Naive thymus-derived CD8-positive, alpha-beta T cell (primary cell): ENCODE data around the gene MUC12. TPM values are rescaled to one million over a fixed set of nuclear protein-coding genes. Genes with fewer than 3 reads are reported as not detected.
A peak's percentile ranks its signal among the peaks of the same experiment; 100 is the strongest.
"Not testable (repeated sequence)": the region's sequence is repeated elsewhere in the genome, so short reads cannot be mapped to it uniquely, and the experiment has no call there.

Experiments used
- ATAC-seq, 2 donors: fragments of 150-1000 bp; cut with Tn5 transposase in 1 of 2; sonication (Bioruptor Pico), chemical (Tn5 transposase) in 1 of 2; 1 replicate in 1 of 2; 2 replicates in 1 of 2; pipeline ENCODE4 v1.10.0; 2021; ENCODE audit warnings: mild to moderate bottlenecking in 2 of 2, moderate library complexity in 2 of 2
- POLR2A ChIA-PET: fragments of 350-600 bp; sonication (Branson Sonifier 250); formaldehyde crosslinking; loops from one replicate; lab custom pipeline; 2021; ENCODE audit warnings: antibody characterized with exemption; lab: Charles Lee
- DNase-seq, 10 donors: peaks; one replicate each; pipeline versions ENCODE4 v3.0.0 to v3.0.0-alpha.2; 2020 to 2022
- H3K27ac Mint-ChIP-seq, 10 donors: one replicate each; pipeline ENCODE4 v1.8.0; 2020 to 2022; ENCODE audit warnings: mild to moderate bottlenecking in 10 of 10, mixed read lengths in 10 of 10, moderate library complexity in 4 of 10, inconsistent platforms in 1 of 10
- H3K27me3 Mint-ChIP-seq, 5 donors: one replicate each; pipeline ENCODE4 v1.8.0; 2021 to 2022; ENCODE audit warnings: mixed read lengths in 5 of 5
- H3K36me3 Mint-ChIP-seq, 3 donors: one replicate each; pipeline ENCODE4 v1.8.0; 2020 to 2022; ENCODE audit warnings: mixed read lengths in 3 of 3, mild to moderate bottlenecking in 2 of 3, inconsistent platforms in 1 of 3
- H3K4me1 Mint-ChIP-seq, 4 donors: one replicate each; pipeline ENCODE4 v1.8.0; 2021 to 2022; ENCODE audit warnings: mixed read lengths in 4 of 4
- H3K4me3 Mint-ChIP-seq, 10 donors: one replicate each; pipeline ENCODE4 v1.8.0; 2020 to 2022; ENCODE audit warnings: mild to moderate bottlenecking in 10 of 10, mixed read lengths in 10 of 10, moderate library complexity in 6 of 10, inconsistent platforms in 1 of 10
- H3K9me3 Mint-ChIP-seq, 9 donors: one replicate each; pipeline ENCODE4 v1.8.0; 2020 to 2022; ENCODE audit warnings: mixed read lengths in 9 of 9, mild to moderate bottlenecking in 3 of 9, inconsistent platforms in 1 of 9, moderate library complexity in 1 of 9
- polyA plus RNA-seq, 3 donors: library from polyadenylated mRNA; unstranded; fragments of 300-500 nt; fragmentation: Illumina TruSeq; gene quantifications; one replicate each; pipeline ENCODE4 v1.2.3, GENCODE V29; 2021
- total RNA-seq, 8 experiments: library from RNA in 2 of 8; stranded (reverse) in 2 of 8; gene quantifications; one replicate each; pipeline ENCODE4 v1.2.3 and lab custom pipeline; 2021 to 2026

Gene MUC12
- total and polyA plus RNA-seq, 5 experiments from 2014 or later = 0.42 TPM; not detected in 4

GRCh38 chr7:100978300-100978699 is 8.9 kb downstream of the MUC12 start:
- POLR2A ChIA-PET = no interaction called here
- H3K36me3 Mint-ChIP-seq = peaks cover 0 to 11% (median 6%) of the 10 kb centered on the region in 3 donors
- H3K27ac Mint-ChIP-seq = no peak overlapping the region
- H3K27me3 Mint-ChIP-seq = peaks cover 2 to 43% (median 21%) of the 10 kb centered on the region in 5 donors
- no peak overlapping the region for H3K4me3 Mint-ChIP-seq
- peaks cover 0 to 2% (median 0%) of the 10 kb centered on the region in 4 donors for H3K4me1 Mint-ChIP-seq
- no peak for DNase-seq
- ATAC-seq = no peak
- peaks cover 0 to 13% (median 9%) of the 10 kb centered on the region in 9 donors for H3K9me3 Mint-ChIP-seq

- no peak overlapping the region for H3K27ac Mint-ChIP-seq
- no peak overlapping the region for H3K4me3 Mint-ChIP-seq
- no peaks in the 10 kb centered on the region for H3K36me3 Mint-ChIP-seq
- POLR2A ChIA-PET = no interaction called here
- no peak for ATAC-seq
- H3K27me3 Mint-ChIP-seq = peaks cover 3 to 44% (median 10%) of the 10 kb centered on the region in 5 donors
- DNase-seq = no peak
- H3K9me3 Mint-ChIP-seq = no peaks in the 10 kb centered on the region
- no peaks in the 10 kb centered on the region for H3K4me1 Mint-ChIP-seq
Observed at GRCh38 chr7:100983451-100984187, 14.3 kb downstream of the MUC12 start.

GRCh38 chr7:100984241-100984918 is 15.0 kb downstream of the MUC12 start:
- POLR2A ChIA-PET, H3K36me3 Mint-ChIP-seq, H3K4me1 Mint-ChIP-seq, H3K4me3 Mint-ChIP-seq, H3K9me3 Mint-ChIP-seq, DNase-seq, ATAC-seq: not testable (repeated sequence)
- Mint-ChIP-seq H3K27ac (peak overlapping the region in 1 of 10 donors; percentile 34), H3K27me3 (peaks cover 3 to 44% (median 10%) of the 10 kb centered on the region in 5 donors)

- DNase-seq = not testable (repeated sequence)
Observed at GRCh38 chr7:100985033-100985797, 15.8 kb downstream of the MUC12 start.

GRCh38 chr7:100991631-100992030 is 22.3 kb downstream of the MUC12 start:
- H3K27ac Mint-ChIP-seq = no peak overlapping the region
- H3K27me3 Mint-ChIP-seq = peaks cover 0 to 4% (median 0%) of the 10 kb centered on the region in 5 donors
- POLR2A ChIA-PET = no interaction called here
- no peak for DNase-seq
- H3K9me3 Mint-ChIP-seq = no peaks in the 10 kb centered on the region
- ATAC-seq = no peak
- H3K36me3 Mint-ChIP-seq = no peaks in the 10 kb centered on the region
- H3K4me1 Mint-ChIP-seq = no peaks in the 10 kb centered on the region
- no peak overlapping the region for H3K4me3 Mint-ChIP-seq

More at GRCh38 chr7:100985033-100985797, 15.8 kb downstream of the MUC12 start:
- H3K27ac Mint-ChIP-seq, POLR2A ChIA-PET, H3K9me3 Mint-ChIP-seq, ATAC-seq, H3K4me1 Mint-ChIP-seq, H3K4me3 Mint-ChIP-seq, H3K36me3 Mint-ChIP-seq: not testable (repeated sequence)
- peaks cover 3 to 44% (median 10%) of the 10 kb centered on the region in 5 donors for H3K27me3 Mint-ChIP-seq

GRCh38 chr7:100992280-100992679 is 22.9 kb downstream of the MUC12 start:
- ATAC-seq, H3K27me3 Mint-ChIP-seq, H3K4me1 Mint-ChIP-seq, H3K27ac Mint-ChIP-seq, H3K9me3 Mint-ChIP-seq, DNase-seq, POLR2A ChIA-PET, H3K4me3 Mint-ChIP-seq, H3K36me3 Mint-ChIP-seq: not testable (repeated sequence)

GRCh38 chr7:100994671-100995070 is 25.3 kb downstream of the MUC12 start:
- POLR2A ChIA-PET, H3K27me3 Mint-ChIP-seq, DNase-seq: not testable (repeated sequence)

GRCh38 chr7:100998530-100998929 is 29.2 kb downstream of the MUC12 start:
- POLR2A ChIA-PET, H3K36me3 Mint-ChIP-seq, H3K9me3 Mint-ChIP-seq, H3K27ac Mint-ChIP-seq, DNase-seq, H3K4me1 Mint-ChIP-seq, H3K4me3 Mint-ChIP-seq, ATAC-seq: not testable (repeated sequence)
- peaks cover 0 to 11% (median 0%) of the 10 kb centered on the region in 5 donors for H3K27me3 Mint-ChIP-seq

More at GRCh38 chr7:100994671-100995070, 25.3 kb downstream of the MUC12 start:
- not testable (repeated sequence) for H3K4me3 Mint-ChIP-seq, H3K27ac Mint-ChIP-seq, ATAC-seq, H3K4me1 Mint-ChIP-seq, H3K9me3 Mint-ChIP-seq, H3K36me3 Mint-ChIP-seq

GRCh38 chr7:100999334-100999733 is 30.0 kb downstream of the MUC12 start:
- H3K9me3 Mint-ChIP-seq, ATAC-seq, POLR2A ChIA-PET: not testable (repeated sequence)

GRCh38 chr7:101000025-101000424 is 30.7 kb downstream of the MUC12 start:
- DNase-seq, H3K27ac Mint-ChIP-seq, POLR2A ChIA-PET, H3K9me3 Mint-ChIP-seq, H3K36me3 Mint-ChIP-seq, H3K4me3 Mint-ChIP-seq, ATAC-seq, H3K4me1 Mint-ChIP-seq: not testable (repeated sequence)
- H3K27me3 Mint-ChIP-seq = peaks cover 0 to 11% (median 0%) of the 10 kb centered on the region in 5 donors

More at GRCh38 chr7:100999334-100999733, 30.0 kb downstream of the MUC12 start:
- H3K4me1 Mint-ChIP-seq, H3K36me3 Mint-ChIP-seq, DNase-seq, H3K4me3 Mint-ChIP-seq, H3K27ac Mint-ChIP-seq: not testable (repeated sequence)
- H3K27me3 Mint-ChIP-seq = peaks cover 0 to 11% (median 0%) of the 10 kb centered on the region in 5 donors

- DNase-seq, POLR2A ChIA-PET, H3K27ac Mint-ChIP-seq, ATAC-seq, H3K9me3 Mint-ChIP-seq, H3K36me3 Mint-ChIP-seq, H3K4me3 Mint-ChIP-seq, H3K27me3 Mint-ChIP-seq, H3K4me1 Mint-ChIP-seq: not testable (repeated sequence)
Observed at GRCh38 chr7:101002333-101002732, 33.0 kb downstream of the MUC12 start.

GRCh38 chr7:101007361-101007760 is 38.0 kb downstream of the MUC12 start:
- H3K36me3 Mint-ChIP-seq, H3K4me1 Mint-ChIP-seq, H3K27ac Mint-ChIP-seq, H3K9me3 Mint-ChIP-seq, H3K4me3 Mint-ChIP-seq, POLR2A ChIA-PET, ATAC-seq, DNase-seq: not testable (repeated sequence)
- H3K27me3 Mint-ChIP-seq = peaks cover 0 to 14% (median 3%) of the 10 kb centered on the region in 5 donors
